NCI-H748 (cell line): ENCODE measurements around the gene RCAN2.
"Not testable (repeated sequence)": the region's sequence is repeated elsewhere in the genome, so short reads cannot be mapped to it uniquely, and the experiment has no call there.

ENCODE experiments used
- DNase-seq: peaks from one replicate; lab custom pipeline; 2025; ENCODE audit not compliant: unreplicated experiment; lab: John Stamatoyannopoulos, UW

Gene RCAN2

GRCh38 chr6:46440641-46441040 lies 50.6 kb downstream of the RCAN2 start:
- no peak for DNase-seq

- DNase-seq: no peak
Observed at GRCh38 chr6:46440141-46440540, 51.1 kb downstream of the RCAN2 start.

GRCh38 chr6:46438245-46438644 lies 53.0 kb downstream of the RCAN2 start:
- DNase-seq: no peak

GRCh38 chr6:46437671-46438221 lies 53.5 kb downstream of the RCAN2 start:
- no peak for DNase-seq

GRCh38 chr6:46422619-46423018 lies 68.6 kb downstream of the RCAN2 start:
- no peak for DNase-seq

- DNase-seq: peak; percentile 59
Observed at GRCh38 chr6:46421939-46422338, 69.3 kb downstream of the RCAN2 start.

GRCh38 chr6:46420921-46421638 lies 70.2 kb downstream of the RCAN2 start:
- no peak for DNase-seq

GRCh38 chr6:46419576-46420002 lies 71.7 kb downstream of the RCAN2 start:
- peak; percentile 71 for DNase-seq

- no peak for DNase-seq
Observed at GRCh38 chr6:46414398-46414797, 76.9 kb downstream of the RCAN2 start.

GRCh38 chr6:46412662-46413061 lies 78.6 kb downstream of the RCAN2 start:
- DNase-seq: no peak

- DNase-seq: no peak
Observed at GRCh38 chr6:46411456-46412197, 79.6 kb downstream of the RCAN2 start.

GRCh38 chr6:46410334-46410953 lies 80.8 kb downstream of the RCAN2 start:
- DNase-seq: peak; percentile 59

- DNase-seq: peak; percentile 48
Observed at GRCh38 chr6:46407776-46408530, 83.3 kb downstream of the RCAN2 start.

GRCh38 chr6:46407246-46407645 lies 84.0 kb downstream of the RCAN2 start:
- DNase-seq: no peak

GRCh38 chr6:46405620-46406180 lies 85.5 kb downstream of the RCAN2 start:
- not testable (repeated sequence) for DNase-seq

GRCh38 chr6:46400898-46401297 lies 90.4 kb downstream of the RCAN2 start:
- no peak for DNase-seq

GRCh38 chr6:46395530-46395929 lies 95.7 kb downstream of the RCAN2 start:
- DNase-seq: no peak

GRCh38 chr6:46393940-46394337 lies 97.3 kb downstream of the RCAN2 start:
- no peak for DNase-seq

- DNase-seq: no peak
Observed at GRCh38 chr6:46393161-46393939, 97.9 kb downstream of the RCAN2 start.

GRCh38 chr6:46392294-46392693 lies 99.0 kb downstream of the RCAN2 start:
- no peak for DNase-seq
